ENCODE data around the gene RHOJ. TPM values are rescaled to one million over a fixed set of nuclear protein-coding genes. Genes with fewer than 3 reads are reported as not detected.

The RHOJ gene
- total RNA-seq, 1 experiment from 2014 or later, result not detected

GRCh38 chr14:63209160-63209559 lies 4.9 kb downstream of the RHOJ start:
- H3K4me1 ChIP-seq (ENCODE audit: control insufficient read depth in 1 of 2, insufficient read depth in 2 of 2, low read length in 2 of 2), result no peaks in the 10 kb centered on the region
- TF ChIP-seq SRF (IDR thresholded peaks at IDR 0.05; ENCODE audit: low read depth) (no peak), CBX3 (IDR thresholded peaks at IDR 0.05; ENCODE audit: low read depth) (no peak), ZNF274 (IDR thresholded peaks at IDR 0.05; ENCODE audit: low read depth, low read length) (no peak), YY1 (IDR thresholded peaks at IDR 0.05; ENCODE audit: extremely low read depth, insufficient replicate concordance, low read depth, low read length) (no peak), RAD21 (IDR thresholded peaks at IDR 0.05; ENCODE audit: low read depth) (no peak), FOSL1 (IDR thresholded peaks at IDR 0.05; ENCODE audit: low read depth) (no peak), ELF1 (IDR thresholded peaks at IDR 0.05; ENCODE audit: borderline replicate concordance, low read depth) (no peak), ZFX (IDR thresholded peaks at IDR 0.05) (no peak), TCF7L2 (IDR thresholded peaks at IDR 0.05; ENCODE audit: borderline replicate concordance, extremely low read depth, insufficient read depth, insufficient read length) (no peak), POLR2A (IDR thresholded peaks at IDR 0.05; ENCODE audit: borderline replicate concordance, extremely low read depth, insufficient read depth, insufficient read length) (no peak), EZH2 (IDR thresholded peaks at IDR 0.05) (no peak), JUND (IDR thresholded peaks at IDR 0.05) (no peak), SIN3A (IDR thresholded peaks at IDR 0.05; ENCODE audit: low read depth) (no peak), SP1 (IDR thresholded peaks at IDR 0.05; ENCODE audit: low read depth) (no peak), POLR2AphosphoS5 (IDR thresholded peaks at IDR 0.05; ENCODE audit: low read depth, low read length) (no peak), EZH2phosphoT487 (IDR thresholded peaks at IDR 0.05; ENCODE audit: borderline replicate concordance) (no peak)
- TF ChIP-seq, protein P1, sequence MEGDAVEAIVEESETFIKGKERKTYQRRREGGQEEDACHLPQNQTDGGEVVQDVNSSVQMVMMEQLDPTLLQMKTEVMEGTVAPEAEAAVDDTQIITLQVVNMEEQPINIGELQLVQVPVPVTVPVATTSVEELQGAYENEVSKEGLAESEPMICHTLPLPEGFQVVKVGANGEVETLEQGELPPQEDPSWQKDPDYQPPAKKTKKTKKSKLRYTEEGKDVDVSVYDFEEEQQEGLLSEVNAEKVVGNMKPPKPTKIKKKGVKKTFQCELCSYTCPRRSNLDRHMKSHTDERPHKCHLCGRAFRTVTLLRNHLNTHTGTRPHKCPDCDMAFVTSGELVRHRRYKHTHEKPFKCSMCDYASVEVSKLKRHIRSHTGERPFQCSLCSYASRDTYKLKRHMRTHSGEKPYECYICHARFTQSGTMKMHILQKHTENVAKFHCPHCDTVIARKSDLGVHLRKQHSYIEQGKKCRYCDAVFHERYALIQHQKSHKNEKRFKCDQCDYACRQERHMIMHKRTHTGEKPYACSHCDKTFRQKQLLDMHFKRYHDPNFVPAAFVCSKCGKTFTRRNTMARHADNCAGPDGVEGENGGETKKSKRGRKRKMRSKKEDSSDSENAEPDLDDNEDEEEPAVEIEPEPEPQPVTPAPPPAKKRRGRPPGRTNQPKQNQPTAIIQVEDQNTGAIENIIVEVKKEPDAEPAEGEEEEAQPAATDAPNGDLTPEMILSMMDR (IDR thresholded peaks at IDR 0.05 in 2 of 3, conservative IDR thresholded peaks at IDR 0.05 in 1 of 3; ENCODE audit: borderline replicate concordance in 1 of 3, insufficient read depth in 1 of 3, low read depth in 2 of 3, low read length in 2 of 3), result no peak
- TF ChIP-seq, protein P2, sequence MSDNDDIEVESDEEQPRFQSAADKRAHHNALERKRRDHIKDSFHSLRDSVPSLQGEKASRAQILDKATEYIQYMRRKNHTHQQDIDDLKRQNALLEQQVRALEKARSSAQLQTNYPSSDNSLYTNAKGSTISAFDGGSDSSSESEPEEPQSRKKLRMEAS (IDR thresholded peaks at IDR 0.05), result no peak
- TF ChIP-seq, protein P3, sequence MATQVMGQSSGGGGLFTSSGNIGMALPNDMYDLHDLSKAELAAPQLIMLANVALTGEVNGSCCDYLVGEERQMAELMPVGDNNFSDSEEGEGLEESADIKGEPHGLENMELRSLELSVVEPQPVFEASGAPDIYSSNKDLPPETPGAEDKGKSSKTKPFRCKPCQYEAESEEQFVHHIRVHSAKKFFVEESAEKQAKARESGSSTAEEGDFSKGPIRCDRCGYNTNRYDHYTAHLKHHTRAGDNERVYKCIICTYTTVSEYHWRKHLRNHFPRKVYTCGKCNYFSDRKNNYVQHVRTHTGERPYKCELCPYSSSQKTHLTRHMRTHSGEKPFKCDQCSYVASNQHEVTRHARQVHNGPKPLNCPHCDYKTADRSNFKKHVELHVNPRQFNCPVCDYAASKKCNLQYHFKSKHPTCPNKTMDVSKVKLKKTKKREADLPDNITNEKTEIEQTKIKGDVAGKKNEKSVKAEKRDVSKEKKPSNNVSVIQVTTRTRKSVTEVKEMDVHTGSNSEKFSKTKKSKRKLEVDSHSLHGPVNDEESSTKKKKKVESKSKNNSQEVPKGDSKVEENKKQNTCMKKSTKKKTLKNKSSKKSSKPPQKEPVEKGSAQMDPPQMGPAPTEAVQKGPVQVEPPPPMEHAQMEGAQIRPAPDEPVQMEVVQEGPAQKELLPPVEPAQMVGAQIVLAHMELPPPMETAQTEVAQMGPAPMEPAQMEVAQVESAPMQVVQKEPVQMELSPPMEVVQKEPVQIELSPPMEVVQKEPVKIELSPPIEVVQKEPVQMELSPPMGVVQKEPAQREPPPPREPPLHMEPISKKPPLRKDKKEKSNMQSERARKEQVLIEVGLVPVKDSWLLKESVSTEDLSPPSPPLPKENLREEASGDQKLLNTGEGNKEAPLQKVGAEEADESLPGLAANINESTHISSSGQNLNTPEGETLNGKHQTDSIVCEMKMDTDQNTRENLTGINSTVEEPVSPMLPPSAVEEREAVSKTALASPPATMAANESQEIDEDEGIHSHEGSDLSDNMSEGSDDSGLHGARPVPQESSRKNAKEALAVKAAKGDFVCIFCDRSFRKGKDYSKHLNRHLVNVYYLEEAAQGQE (IDR thresholded peaks at IDR 0.05; ENCODE audit: low read depth), result no peak
- TF ChIP-seq, protein P4, sequence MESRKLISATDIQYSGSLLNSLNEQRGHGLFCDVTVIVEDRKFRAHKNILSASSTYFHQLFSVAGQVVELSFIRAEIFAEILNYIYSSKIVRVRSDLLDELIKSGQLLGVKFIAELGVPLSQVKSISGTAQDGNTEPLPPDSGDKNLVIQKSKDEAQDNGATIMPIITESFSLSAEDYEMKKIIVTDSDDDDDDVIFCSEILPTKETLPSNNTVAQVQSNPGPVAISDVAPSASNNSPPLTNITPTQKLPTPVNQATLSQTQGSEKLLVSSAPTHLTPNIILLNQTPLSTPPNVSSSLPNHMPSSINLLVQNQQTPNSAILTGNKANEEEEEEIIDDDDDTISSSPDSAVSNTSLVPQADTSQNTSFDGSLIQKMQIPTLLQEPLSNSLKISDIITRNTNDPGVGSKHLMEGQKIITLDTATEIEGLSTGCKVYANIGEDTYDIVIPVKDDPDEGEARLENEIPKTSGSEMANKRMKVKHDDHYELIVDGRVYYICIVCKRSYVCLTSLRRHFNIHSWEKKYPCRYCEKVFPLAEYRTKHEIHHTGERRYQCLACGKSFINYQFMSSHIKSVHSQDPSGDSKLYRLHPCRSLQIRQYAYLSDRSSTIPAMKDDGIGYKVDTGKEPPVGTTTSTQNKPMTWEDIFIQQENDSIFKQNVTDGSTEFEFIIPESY (IDR thresholded peaks at IDR 0.05; ENCODE audit: extremely low read depth, insufficient replicate concordance, low read length), result no peak
- H3K27me3 ChIP-seq (ENCODE audit: insufficient read depth, low read length), result peaks cover 30% of the 10 kb centered on the region
- BruUV-seq (replicated peaks), result no TSS peak
- no peak for DNase-seq (ENCODE audit: low read depth, low spot score)
- H3K36me3 ChIP-seq (ENCODE audit: control insufficient read depth in 1 of 2, insufficient read depth in 2 of 2, low read length in 2 of 2), result no peaks in the 10 kb centered on the region
- H3K79me2 ChIP-seq (ENCODE audit: insufficient read depth, low read length), result no peaks in the 10 kb centered on the region
- no peaks in the 10 kb centered on the region for H3K9me2 ChIP-seq (ENCODE audit: insufficient read depth)
- H3K4me2 ChIP-seq (ENCODE audit: low read length), result no peak overlapping the region
- no peaks in the 10 kb centered on the region for H4K20me1 ChIP-seq (ENCODE audit: insufficient read depth)
- ATAC-seq, result no peak
- no peaks in the 10 kb centered on the region for H3K9me3 ChIP-seq (ENCODE audit: control insufficient read depth in 1 of 2, insufficient read depth in 1 of 2, low read depth in 1 of 2, low read length in 2 of 2)
- no peak overlapping the region for H3K27ac ChIP-seq (ENCODE audit: low read depth, low read length)
- ChIA-PET RAD21 (ENCODE audit: low non-redundant PET in 1 of 2, low total read pairs in 2 of 2, uncharacterized antibody in 2 of 2, unreplicated experiment in 2 of 2) (no interaction called here), CTCF (no interaction called here), POLR2A (no interaction called here)
- intact Hi-C loops (cut with micrococcal nuclease), result no loop called here
- no peak overlapping the region for H2AFZ ChIP-seq (ENCODE audit: low read depth, low read length, poor library complexity, severe bottlenecking)
- H3K9ac ChIP-seq (ENCODE audit: low read length), result no peak overlapping the region
- no peak overlapping the region for H3K4me3 ChIP-seq (replicated peaks in 1 of 2; ENCODE audit: low read depth in 1 of 2, low read length in 2 of 2)
